ENCODE data around the gene ZDHHC17. TPM values are rescaled to one million over a fixed set of nuclear protein-coding genes. Genes with fewer than 3 reads are reported as not detected.
"Not testable (repeated sequence)": the region's sequence is repeated elsewhere in the genome, so short reads cannot be mapped to it uniquely, and the experiment has no call there.

Gene ZDHHC17
- total RNA-seq, 1 donor from 2014 or later = 9.2 TPM

DNA sequence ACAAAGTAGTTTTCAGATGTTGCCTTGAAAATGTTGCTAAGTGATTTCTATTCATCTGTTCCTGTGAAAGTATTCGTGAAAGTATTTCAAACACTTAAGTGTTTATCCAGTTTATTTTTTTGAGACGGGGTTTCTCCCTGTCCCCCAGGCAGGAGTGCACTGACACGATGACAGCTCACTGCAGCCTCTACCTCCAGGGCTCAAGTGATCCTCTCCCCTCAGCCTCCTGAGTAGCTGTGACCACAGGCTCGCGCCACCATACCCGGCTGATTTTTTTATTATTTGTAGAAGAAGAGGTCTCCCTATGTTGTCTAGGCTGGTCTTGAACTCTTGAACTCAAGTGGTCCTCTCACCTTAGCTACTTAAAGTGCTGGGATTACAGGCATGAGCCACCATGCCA is 1.7 kb downstream of the ZDHHC17 start:
- ATAC-seq = no peak
- no peak for DNase-seq (ENCODE audit: low spot score)

DNA sequence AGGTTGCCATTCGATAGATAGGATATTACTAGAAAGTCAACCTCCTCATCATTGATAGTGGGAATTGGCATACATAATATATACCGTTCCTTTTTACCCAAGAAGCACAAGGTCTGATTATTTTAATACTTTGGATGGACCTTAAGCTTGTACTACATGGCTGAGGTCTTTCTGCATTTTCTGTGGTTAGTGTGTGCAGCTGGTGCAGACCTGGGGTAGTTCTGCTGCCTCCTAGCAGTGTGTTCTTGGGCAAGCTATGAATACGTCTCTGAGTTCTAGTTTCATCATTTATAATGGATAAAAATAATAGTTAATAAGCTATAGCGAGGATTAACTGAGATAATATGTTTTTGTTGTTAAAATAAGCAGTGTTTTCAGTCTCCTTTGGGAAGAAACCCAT is 2.2 kb downstream of the ZDHHC17 start:
- no peak for ATAC-seq
- DNase-seq (ENCODE audit: low spot score) = no peak

DNA sequence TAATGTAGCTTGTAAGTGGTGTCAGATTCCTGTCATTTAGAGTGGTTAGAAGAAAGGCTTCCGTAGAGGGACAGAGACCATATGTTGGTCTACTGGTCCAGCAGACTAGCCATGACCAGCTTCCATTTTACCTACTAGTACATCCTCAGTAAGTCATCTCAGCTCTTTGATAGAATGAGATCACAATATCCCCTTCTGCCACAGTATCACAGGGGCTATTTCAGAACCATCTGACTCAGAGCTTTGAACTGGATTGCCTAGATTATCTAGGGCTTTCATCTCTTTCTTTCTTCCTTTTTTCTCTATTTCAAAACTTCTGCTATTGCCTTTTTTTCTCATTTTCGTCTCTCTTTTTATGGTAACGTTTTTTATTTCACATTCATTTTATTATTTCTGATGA is 4.7 kb downstream of the ZDHHC17 start:
- no peak for DNase-seq (ENCODE audit: low spot score)
- ATAC-seq = no peak

DNA sequence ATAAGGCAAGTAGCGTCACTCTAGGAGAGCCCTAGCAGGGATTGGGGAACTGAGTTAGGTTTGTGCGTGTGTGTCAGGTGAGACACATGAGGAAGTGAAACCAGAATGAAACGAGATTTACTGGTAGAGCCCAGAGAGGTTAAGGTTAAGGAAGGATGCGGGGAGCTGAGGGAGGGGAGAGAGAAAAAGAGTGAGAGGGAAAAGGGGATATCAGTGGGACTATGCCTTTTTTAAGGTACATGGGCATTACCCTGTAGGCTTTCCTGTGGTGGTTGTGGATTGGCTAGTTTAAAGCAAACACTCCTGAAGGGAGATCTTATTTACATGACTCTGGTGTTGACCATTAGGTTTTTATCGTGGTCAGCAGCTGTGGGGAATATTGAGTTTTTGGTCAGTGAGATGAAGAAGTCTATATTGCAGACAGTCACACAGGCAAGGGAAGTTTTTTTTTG is 13.9 kb downstream of the ZDHHC17 start:
- ATAC-seq = no peak
- no peak for DNase-seq (ENCODE audit: low spot score)

DNA sequence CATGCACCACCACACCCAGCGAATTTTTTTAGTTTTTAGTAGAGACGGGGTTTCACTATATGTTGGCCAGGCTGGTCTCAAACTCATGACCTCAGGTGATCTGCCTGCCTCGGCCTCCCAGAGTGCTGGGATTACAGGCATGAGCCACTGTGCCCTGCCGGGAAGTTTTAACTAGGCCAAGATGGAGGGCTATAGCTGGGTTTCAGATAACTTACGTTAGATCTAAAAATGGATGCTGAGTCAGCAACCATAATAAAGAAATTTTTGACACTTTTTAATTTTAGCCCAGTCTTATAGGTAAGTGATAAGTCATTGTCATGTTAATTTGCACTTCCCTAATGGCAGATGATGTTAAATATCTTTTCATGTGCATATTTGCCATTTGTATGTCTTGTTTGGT is 14.4 kb downstream of the ZDHHC17 start:
- DNase-seq (ENCODE audit: low spot score) = no peak
- no peak for ATAC-seq

GRCh38 chr12:76779310-76779709 is 15.4 kb downstream of the ZDHHC17 start:
- ATAC-seq; DNase-seq (ENCODE audit: low spot score): not testable (repeated sequence)

GRCh38 chr12:76781321-76781720 is 17.4 kb downstream of the ZDHHC17 start:
- DNase-seq (ENCODE audit: low spot score) (no peak), ATAC-seq (no peak)

DNA sequence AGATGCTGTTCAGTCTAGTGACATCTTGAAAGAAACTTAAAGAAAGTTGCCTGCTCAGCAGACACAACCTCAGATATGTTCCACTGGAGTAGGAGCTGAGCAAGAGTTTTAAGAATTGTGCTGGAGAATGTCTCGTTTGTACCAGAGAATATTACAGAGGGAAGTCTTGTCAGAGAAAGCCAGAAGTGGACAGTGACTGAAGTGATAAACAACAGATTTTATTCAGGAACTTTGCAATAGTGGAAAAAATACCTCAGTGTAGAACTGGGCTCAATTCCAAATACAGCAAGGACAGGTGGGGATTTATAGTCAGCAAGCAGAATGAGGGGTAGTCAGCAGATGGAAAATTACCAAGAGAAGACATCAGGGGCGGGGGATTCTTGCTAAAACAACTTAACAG is 18.6 kb downstream of the ZDHHC17 start:
- ATAC-seq (no peak), DNase-seq (ENCODE audit: low spot score) (no peak)

DNA sequence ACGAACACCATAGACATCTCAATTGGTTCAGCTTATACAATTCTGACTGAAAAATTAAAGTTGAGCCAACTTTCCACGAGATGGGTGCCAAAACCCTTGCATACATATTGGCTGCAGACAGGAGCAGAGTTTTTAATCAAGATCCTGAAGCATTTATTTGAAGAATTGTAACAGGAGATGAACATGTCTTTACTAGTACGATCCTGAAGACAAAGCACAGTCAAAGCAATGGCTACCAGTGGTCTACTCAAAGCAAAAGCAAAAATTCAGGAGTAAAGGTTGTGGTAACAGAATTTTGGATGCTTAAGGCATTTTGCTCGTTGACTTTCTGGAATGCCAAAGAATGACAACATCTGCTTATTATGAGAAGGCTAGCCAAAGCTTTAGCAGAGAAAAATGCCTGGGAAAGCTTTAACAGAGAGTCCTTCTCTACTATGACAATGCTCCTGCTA is 20.7 kb downstream of the ZDHHC17 start:
- no peak for DNase-seq (ENCODE audit: low spot score)
- no peak for ATAC-seq

DNA sequence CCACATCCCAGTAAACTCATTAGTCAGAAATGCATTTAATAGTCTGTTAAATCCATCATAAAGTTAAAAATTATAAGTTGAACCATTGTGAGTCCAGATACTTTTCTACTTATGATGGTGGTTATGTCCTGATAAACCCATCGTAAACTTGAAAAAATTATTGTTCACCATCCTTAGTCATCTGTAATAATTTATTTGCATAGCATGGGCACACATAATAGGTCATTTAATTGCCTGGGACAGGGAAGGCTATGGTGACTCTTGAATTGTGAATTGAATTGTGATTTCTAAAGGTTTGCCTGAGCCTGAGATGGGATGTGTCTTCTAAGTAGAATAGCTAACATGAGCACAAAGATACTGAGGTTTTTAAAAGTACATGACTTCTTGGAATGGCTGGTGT is 21.5 kb downstream of the ZDHHC17 start:
- ATAC-seq (no peak), DNase-seq (ENCODE audit: low spot score) (no peak)

- ATAC-seq (no peak), DNase-seq (ENCODE audit: low spot score) (no peak)
These were observed 23.1 kb downstream of the ZDHHC17 start for GRCh38 chr12:76786986-76787385.

DNA sequence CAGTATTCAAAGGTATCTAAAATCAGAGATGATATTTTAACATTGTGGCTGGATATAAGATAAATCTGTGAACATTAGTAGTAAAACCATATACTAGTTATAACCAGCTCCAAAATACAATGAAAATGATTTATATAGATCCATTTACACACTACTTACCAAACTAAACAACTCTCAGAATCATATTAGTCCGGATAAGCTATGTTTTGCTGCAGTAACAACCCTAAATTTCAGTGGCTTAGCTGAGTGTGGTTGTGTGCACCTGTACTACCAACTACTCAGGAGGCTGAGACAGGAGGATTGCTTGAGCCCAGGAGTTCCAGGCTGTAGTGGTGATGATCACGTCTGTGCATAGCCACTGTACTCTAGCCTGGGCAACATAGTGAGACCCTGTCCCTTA is 23.8 kb downstream of the ZDHHC17 start:
- ATAC-seq (no peak), DNase-seq (ENCODE audit: low spot score) (no peak)

GRCh38 chr12:76789335-76790050 is 25.6 kb downstream of the ZDHHC17 start:
- DNase-seq (ENCODE audit: low spot score) (no peak), ATAC-seq (no peak)

DNA sequence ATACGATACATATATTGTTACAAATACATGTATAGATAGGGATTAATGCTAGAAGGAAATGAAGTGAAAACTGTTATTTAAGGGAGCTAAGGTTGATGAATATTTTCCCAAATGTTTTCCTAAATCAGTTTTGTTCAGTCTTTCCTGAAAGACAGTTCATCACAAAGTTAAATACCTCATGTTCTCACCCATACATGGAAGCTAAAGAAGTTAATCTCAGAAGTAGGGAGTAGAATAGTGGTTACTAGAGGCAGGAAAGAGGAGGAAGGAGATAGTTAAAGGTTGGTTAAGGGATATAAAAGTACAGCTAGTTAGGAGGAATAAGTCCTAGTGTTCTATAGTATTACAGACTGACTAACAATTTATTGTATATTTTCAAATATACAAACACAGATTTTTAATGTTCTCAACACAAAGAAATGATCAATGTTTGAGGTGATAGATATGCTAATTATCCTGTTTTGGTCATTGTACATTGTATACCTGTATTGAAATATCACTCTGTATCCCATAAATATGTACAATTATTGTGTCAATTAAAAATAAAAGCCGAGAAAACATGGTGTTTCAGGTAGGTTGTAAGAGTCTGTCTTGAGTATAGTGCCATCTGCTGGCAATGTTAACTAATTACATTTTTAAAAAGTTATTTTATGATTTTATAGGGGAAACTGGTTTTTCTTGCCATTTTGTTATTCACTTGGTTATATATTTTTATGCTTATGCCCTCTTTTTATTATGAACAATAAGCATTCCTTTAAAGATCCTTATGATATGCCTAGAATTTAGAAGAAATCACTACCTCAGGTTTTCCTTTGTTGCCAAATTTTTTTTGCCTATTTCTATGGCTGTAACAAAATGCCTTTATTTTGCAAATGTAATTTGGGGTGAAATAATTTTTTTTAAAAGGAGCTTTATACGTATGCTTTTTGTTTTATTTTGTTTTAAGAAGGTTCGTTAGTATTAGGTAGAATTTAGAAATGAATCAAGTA is 26.9 kb downstream of the ZDHHC17 start:
- no peak for DNase-seq (ENCODE audit: low spot score)

GRCh38 chr12:76792828-76793227 is 28.9 kb downstream of the ZDHHC17 start:
- DNase-seq (ENCODE audit: low spot score) (no peak), ATAC-seq (peak; percentile 83)

More for the DNA sequence above, 26.9 kb downstream of the ZDHHC17 start:
- peak; percentile 79 for ATAC-seq

DNA sequence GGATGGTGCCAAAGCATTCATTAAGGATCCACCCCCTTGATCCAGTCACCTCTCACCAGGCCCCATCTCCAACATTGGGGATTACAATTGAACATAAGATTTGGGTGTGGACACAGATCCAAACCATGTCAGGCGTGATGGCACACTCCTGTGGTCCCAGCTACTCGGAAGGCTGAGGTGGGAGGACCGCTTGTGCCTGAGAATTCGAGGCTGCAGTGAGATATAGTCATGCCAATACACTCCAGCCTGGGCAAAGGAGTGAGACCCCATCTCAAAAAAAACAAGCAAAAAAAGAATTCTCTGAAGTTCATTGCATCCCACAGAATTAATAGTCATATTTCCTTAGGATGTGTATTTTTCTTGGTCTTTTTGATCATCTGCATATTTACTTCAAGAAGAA is 34.9 kb downstream of the ZDHHC17 start:
- DNase-seq (ENCODE audit: low spot score) = no peak
- ATAC-seq = no peak

DNA sequence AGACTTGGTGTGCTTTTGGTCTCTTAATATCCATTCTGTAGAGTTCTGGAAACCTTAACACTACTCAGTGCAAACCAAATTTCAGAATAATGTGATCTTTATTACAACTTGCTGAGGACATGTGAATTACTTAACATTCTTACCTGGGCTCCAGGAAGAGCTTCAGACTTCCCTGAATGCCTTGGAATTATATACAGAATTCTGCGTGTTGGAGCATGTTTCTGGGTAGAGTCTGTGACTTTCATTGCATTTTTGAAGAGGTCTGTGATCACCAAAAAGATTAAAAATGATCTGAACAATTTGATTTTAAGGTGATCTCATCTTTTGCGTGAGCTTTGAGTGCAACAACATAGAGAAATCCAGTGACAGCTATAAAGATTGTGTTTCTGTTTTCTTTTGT is 35.4 kb downstream of the ZDHHC17 start:
- DNase-seq (ENCODE audit: low spot score) = no peak
- no peak for ATAC-seq

DNA sequence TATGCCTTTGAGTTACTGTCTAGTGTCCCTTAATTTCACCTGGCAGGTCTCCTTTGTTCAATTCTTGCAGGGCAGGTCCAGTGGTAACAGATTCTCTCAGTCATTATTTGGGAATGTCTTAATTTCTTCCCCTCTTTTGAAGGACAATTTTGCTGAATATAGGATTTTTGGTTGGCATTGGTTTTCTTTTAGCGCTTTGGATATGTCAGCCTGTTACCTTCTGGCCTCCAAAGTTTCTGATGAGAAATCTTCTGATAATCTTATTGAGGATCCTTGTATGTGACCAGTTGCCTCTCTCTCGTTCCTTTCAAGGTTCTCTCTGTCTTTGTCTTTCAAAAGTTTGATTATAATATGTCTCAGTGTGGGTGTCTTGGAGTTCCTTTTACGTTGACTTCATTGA is 38.1 kb downstream of the ZDHHC17 start:
- DNase-seq (ENCODE audit: low spot score) (no peak), ATAC-seq (no peak)

- DNase-seq (ENCODE audit: low spot score) = no peak
- ATAC-seq = no peak
These were observed 40.6 kb downstream of the ZDHHC17 start for GRCh38 chr12:76804435-76804976.

GRCh38 chr12:76810671-76811419 is 46.9 kb downstream of the ZDHHC17 start:
- DNase-seq (ENCODE audit: low spot score) (no peak), ATAC-seq (no peak)

DNA sequence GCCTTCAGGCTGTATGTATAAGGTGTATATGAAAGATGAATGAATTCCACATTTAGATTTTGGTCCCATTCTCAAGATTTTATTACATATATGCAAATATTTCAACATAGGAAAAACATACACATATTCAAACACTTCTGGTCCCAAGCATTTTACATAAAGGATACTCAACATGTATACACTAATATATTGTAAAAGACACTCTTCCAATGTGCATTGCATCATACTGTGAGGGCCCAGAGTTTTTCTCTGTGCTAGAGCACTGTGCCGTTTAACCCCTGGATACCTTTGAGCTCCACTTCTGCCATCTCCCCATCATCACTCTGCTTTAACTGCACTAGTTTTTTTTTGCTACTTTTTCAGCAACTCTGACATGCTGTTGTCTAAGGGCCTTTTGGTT is 48.1 kb downstream of the ZDHHC17 start:
- ATAC-seq (no peak), DNase-seq (ENCODE audit: low spot score) (no peak)
